Activated T-cell treated with anti-CD3 and anti-CD28 coated beads, Interleukin-2, amount 50 U/mL, for 72 hours (primary cell): ENCODE measurements around the gene FAM168B. TPM values are rescaled to one million over a fixed set of nuclear protein-coding genes. Genes with fewer than 3 reads are reported as not detected.

Source experiments
- ATAC-seq, 2 donors: fragments of 150-1000 bp; cut with Tn5 transposase; replicated peaks in 1 of 2; 2 replicates each; pipeline ENCODE4 v1.10.0; 2021; ENCODE audit warnings: moderate library complexity in 2 of 2, mild to moderate bottlenecking in 1 of 2
- DNase-seq, 2 donors: peaks; one replicate each; pipeline ENCODE4 v3.0.0; 2021 to 2022; ENCODE audit warnings: mixed read lengths in 1 of 2
- H3K27ac Mint-ChIP-seq: one replicate; pipeline ENCODE4 v1.8.0; 2022; ENCODE audit warnings: mild to moderate bottlenecking, moderate library complexity, mixed read lengths
- H3K27me3 Mint-ChIP-seq: one replicate; pipeline ENCODE4 v1.8.0; 2022; ENCODE audit warnings: low read depth, mixed read lengths
- H3K36me3 Mint-ChIP-seq, 2 donors: one replicate each; pipeline ENCODE4 v1.8.0; 2022; ENCODE audit warnings: mixed read lengths in 2 of 2, mild to moderate bottlenecking in 1 of 2; ENCODE audit not compliant: insufficient read depth in 2 of 2
- H3K4me1 Mint-ChIP-seq: one replicate; pipeline ENCODE4 v1.8.0; 2022; ENCODE audit warnings: low read depth, mixed read lengths
- H3K4me3 Mint-ChIP-seq, 2 donors: one replicate each; pipeline ENCODE4 v1.8.0; 2022; ENCODE audit warnings: mild to moderate bottlenecking in 2 of 2, mixed read lengths in 2 of 2, moderate library complexity in 2 of 2
- H3K9me3 Mint-ChIP-seq, 2 donors: one replicate each; pipeline ENCODE4 v1.8.0; 2022; ENCODE audit warnings: mixed read lengths in 2 of 2
- total RNA-seq, 2 donors: library from RNA; stranded (reverse); gene quantifications; one replicate each; pipeline ENCODE4 v1.2.3, GENCODE V29; 2022

FAM168B gene
- total RNA-seq, 2 donors from 2014 or later, result 89.3 to 108 TPM

DNA sequence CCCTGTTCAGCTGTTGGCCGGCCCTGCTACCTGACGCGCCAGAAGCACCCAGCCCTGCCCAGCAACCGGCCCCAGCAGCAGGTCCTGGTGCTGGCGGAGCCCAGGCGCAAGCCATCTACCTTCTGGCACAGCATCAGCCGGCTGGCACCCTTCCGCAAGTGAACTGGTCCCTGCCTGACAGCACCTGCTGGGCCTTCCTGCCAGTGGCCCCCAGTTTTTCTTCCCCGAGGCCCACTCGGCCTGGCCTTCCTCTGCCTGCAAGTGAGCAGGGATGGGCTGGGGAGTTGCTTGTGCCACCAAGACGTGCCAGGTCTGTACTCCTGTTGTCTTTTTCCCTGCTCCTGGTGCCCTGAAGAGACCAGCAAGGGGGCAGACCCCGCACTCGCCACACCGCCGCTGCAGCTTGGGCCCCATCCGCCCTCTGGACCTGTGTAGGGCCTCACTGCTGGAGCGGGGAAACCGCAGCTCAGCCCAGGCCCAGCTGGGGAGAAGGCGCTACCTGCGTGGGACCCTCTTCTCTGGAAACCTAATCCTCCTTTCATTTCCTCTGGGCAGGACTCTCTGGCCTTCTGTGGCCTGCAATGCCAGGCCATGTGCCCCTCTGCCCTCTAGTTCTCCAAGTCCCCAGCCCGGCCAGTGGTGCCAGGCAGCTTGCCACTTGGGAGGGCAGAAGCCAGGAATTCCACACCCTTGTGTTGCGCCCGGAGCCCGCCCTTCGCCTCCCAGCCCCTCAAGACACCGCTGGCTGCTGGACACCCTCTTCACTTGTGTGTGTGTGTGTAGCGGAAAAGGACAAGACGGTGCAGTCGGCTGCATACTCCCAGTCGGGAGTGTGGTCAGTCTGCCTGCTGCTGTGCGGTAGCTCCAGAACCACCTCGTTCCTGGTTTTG lies 47.0 kb downstream of the FAM168B start:
- no peak overlapping the region for H3K27ac Mint-ChIP-seq
- DNase-seq, result no peak
- peaks cover 2 to 3% of the 10 kb centered on the region in 2 donors for H3K36me3 Mint-ChIP-seq
- no peak overlapping the region for H3K4me3 Mint-ChIP-seq
- H3K27me3 Mint-ChIP-seq, result no peaks in the 10 kb centered on the region
- no peaks in the 10 kb centered on the region for H3K9me3 Mint-ChIP-seq
- ATAC-seq, result no peak
- peaks cover 13% of the 10 kb centered on the region for H3K4me1 Mint-ChIP-seq

DNA sequence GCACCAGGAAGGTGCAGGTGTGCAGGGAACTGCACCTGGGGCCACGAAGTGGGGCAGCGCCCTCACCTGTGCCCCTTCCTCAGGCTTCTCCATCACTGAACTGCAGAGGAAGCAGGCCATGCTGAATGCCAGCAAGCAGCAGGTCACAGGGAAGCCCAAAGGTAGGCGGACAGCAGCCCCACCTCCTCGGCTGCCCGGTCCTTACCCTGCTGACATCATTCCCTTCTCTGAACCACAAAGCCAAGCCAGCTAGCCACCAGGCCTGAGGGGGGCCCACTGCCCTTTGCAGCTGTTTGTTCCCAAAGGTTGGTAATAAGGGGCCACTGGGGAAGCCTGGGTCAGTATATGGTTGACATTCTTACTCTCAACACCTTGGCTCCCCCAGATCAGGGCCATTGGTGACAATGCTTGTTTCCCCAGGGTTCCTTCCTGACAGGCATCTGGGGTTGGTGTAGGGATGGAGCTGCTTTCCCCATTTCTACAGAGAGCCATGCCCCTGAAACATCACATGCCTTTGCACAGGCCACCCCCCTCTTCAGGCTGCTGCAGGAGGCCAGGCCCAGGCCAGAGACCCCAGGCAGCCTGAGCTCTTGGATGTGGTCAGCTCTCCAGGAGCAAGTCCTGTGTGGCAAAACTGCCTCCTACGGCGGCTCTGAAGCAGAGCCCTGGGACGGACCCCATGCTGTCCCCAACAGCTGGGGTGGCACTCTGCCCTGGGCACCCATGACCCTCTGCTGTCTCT lies 47.8 kb downstream of the FAM168B start:
- Mint-ChIP-seq H3K4me3 (no peak overlapping the region), H3K4me1 (peaks cover 20% of the 10 kb centered on the region), H3K36me3 (peaks cover 0 to 2% of the 10 kb centered on the region in 2 donors), H3K27me3 (no peaks in the 10 kb centered on the region), H3K9me3 (no peaks in the 10 kb centered on the region), H3K27ac (no peak overlapping the region)
- DNase-seq (no peak), ATAC-seq (no peak)

DNA sequence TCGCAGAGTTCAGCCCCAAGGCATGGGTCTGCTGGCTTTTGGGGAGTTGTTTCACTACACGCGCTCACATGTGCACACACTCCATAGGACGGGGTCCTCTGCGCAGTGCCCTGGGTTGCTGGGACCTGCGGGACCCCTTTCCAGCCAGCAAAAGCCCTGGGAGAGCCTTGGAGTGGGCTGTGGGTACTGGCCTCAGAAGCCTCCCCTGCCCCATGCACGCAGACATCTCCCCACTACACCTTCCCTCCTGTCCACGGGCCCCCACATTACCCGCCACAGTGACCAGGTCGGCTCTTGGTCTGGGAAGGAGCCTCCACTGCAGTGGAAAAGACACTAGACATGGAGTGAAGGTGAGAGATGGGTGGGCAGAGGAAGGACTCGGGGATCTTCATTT lies 48.5 kb downstream of the FAM168B start:
- DNase-seq, result no peak
- H3K27me3 Mint-ChIP-seq, result no peaks in the 10 kb centered on the region
- peaks cover 20% of the 10 kb centered on the region for H3K4me1 Mint-ChIP-seq
- H3K4me3 Mint-ChIP-seq, result no peak overlapping the region
- H3K9me3 Mint-ChIP-seq, result no peaks in the 10 kb centered on the region
- H3K27ac Mint-ChIP-seq, result no peak overlapping the region
- H3K36me3 Mint-ChIP-seq, result peaks cover 0 to 2% of the 10 kb centered on the region in 2 donors
- no peak for ATAC-seq

DNA sequence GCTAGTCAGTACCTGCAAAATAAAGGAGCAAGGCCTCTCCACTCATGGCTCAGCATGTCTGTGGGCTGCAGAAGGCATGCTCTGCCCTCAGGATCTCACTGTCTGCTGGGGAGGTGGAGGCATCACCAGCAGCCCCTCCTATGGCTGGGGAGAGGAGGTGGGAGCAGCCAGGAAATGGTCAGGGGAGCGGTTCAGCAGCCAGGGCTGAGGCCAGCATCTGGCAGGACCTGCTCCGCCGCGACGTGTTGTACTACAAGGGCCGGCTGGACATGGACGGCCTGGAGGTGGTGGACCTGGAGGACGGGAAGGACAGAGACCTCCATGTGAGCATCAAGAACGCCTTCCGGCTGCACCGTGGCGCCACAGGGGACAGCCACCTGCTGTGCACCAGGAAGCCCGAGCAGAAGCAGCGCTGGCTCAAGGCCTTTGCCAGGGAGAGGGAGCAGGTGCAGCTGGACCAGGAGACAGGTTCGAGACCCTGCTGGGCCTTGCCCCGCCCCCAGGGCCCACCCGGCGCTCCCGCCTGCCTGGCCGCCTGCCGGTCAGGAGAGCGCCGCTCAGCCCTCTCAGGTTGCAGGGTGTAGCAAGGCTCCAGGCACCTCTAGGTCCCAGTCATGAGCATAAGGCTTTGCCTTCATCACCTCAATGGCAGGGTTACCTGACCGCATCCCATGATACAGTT lies 49.0 kb downstream of the FAM168B start:
- H3K27ac Mint-ChIP-seq, result no peak overlapping the region
- no peaks in the 10 kb centered on the region for H3K27me3 Mint-ChIP-seq
- peaks cover 0 to 2% of the 10 kb centered on the region in 2 donors for H3K36me3 Mint-ChIP-seq
- no peak for DNase-seq
- H3K4me3 Mint-ChIP-seq, result no peak overlapping the region
- peaks cover 20% of the 10 kb centered on the region for H3K4me1 Mint-ChIP-seq
- H3K9me3 Mint-ChIP-seq, result no peaks in the 10 kb centered on the region
- ATAC-seq, result no peak

DNA sequence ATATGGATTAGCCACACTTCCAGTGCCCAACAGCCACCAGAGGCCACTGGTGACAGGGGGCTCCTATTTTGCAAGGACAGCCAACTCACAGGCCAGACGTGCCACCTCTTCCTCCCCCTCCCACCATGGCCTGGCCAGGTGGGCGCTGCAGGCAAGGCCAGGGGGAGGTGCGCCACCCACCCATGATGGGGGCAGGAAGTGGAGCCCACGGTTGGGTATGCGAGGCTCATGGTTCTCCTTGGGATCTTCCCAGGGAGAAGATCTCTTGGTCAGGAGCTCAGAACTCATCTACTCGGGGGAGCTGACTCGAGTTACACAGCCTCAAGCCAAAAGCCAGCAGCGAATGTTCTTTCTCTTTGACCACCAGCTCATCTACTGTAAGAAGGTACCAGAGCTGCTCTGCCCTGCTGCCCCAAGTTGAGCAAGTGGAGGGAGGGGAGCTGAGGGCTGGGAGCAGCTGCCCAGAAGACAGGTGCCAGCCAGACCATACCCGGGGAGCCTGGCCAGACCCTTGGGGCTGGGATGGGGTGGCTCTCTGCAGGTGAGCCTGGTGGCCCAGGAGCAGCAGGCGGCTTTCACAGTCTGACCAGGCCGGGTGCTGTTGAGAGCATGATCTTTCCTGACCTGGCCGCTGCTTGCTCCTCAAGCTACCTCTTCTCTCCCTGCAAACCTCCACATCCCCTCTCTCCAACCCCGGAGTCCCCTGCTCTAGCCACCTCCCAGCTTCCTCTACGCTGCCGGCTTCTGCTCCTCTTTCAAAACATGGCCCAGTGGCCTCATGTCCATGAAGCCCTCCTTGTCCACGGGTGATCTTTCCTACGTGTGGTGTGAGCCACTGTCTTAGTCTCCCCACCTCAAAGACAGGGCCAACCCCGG lies 49.8 kb downstream of the FAM168B start:
- H3K9me3 Mint-ChIP-seq, result no peaks in the 10 kb centered on the region
- ATAC-seq (no peak), DNase-seq (no peak)
- no peaks in the 10 kb centered on the region for H3K36me3 Mint-ChIP-seq
- no peak overlapping the region for H3K4me3 Mint-ChIP-seq
- H3K4me1 Mint-ChIP-seq, result peaks cover 20% of the 10 kb centered on the region
- no peaks in the 10 kb centered on the region for H3K27me3 Mint-ChIP-seq
- H3K27ac Mint-ChIP-seq, result no peak overlapping the region

DNA sequence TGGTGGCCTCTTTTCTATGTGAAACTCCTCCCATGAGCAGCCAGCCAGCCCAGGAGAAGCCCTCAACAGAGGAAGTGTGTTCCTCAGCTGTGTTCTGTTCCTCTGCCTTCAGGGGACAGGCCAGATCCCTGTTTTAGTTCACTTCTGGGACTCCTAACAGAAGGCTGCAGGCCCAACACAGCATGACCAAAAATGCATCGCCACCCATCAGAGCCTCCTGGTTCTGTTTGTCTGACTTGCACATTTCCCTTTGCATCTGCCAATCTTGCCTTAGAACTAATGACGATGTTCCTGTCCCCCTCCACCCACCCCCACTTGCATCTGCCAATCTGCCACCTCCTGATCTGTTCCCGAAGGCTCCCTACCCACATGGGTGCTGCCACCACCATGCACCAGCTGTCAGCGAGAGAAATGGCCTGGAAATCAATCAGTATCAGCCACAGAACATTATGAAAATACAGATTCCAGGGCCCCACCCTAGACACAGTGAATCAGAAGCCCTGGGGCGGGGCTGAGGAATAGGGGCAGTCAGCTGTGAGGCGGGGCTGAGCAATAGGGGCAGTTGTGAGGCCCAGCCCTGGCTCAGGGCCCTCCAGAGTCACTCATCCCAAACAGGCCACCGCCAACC lies 51.0 kb downstream of the FAM168B start:
- Mint-ChIP-seq H3K36me3 (no peaks in the 10 kb centered on the region), H3K4me1 (peaks cover 20% of the 10 kb centered on the region), H3K27me3 (no peaks in the 10 kb centered on the region), H3K4me3 (no peak overlapping the region), H3K9me3 (no peaks in the 10 kb centered on the region), H3K27ac (no peak overlapping the region)
- DNase-seq (no peak), ATAC-seq (no peak)

DNA sequence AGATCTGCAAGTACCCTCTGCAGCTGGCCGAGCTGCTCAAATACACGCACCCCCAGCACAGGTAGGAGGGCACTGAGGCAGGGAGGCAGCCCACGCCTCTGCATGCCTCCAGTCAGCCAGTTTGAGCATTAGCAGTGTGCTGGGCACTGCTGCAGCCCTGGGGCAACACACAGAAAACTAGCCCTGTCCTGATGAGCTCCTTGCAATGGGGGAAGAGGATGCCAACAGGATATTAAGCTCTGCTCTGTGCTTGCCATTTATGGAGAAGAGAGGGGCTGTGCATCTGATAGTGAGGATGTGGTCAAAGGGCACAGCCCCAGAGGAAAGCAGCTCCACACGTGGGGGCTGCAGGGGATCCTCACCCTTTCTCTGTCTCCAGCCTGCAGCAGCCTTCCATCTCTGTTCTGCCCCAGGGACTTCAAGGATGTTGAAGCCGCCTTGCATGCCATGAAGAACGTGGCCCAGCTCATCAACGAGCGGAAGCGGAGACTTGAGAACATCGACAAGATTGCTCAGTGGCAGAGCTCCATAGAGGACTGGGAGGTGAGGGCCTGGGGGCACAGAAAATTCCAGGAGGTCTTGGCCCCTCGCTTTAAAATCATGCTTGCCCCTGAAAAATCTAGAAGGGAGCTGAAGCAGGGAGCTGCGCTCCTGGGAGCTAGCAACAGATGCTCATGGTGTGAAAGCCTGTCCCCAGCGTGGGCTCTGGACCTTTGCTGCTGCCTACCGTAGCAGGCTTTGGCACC lies 51.7 kb downstream of the FAM168B start:
- Mint-ChIP-seq H3K4me3 (peak overlapping the region; percentile 64 to 67), H3K9me3 (no peaks in the 10 kb centered on the region), H3K27ac (no peak overlapping the region), H3K27me3 (no peaks in the 10 kb centered on the region), H3K4me1 (peaks cover 20% of the 10 kb centered on the region), H3K36me3 (no peaks in the 10 kb centered on the region)
- ATAC-seq (no peak), DNase-seq (no peak)

DNA sequence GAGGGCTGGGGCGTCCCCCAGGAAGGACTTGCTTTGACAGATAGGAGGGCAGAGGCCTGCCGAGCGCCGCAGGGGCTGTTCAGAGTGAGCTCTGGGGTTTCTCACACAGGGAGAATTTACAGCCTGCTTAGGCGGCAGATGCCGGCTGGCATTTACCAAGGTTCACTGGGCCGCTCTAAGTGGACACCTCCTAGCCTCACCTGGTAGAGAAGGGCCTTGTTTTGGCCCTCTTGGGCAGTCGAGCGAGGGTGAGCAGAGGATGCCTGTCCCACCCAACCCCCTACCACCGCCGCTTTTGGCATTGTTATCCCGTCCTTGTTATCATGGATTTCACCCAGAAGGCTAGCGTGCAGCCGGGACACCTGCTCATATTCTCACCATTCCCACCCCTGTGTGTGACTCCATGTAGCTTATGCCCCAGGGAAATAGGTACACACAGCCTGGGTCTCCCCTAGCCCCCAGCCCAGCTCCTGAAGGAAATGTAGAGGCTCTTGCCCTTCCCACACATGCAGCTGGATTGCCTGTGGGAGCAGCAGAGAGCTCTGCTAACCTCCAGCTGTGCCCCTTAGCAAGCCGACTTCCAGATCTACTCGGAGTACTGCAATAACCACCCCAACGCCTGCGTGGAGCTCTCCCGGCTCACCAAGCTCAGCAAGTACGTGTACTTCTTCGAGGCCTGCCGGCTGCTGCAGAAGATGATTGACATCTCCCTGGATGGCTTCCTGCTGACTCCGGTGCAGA lies 52.4 kb downstream of the FAM168B start:
- ATAC-seq (peak in 1 of 2 donors; percentile 11), DNase-seq (no peak)
- Mint-ChIP-seq H3K4me1 (peaks cover 20% of the 10 kb centered on the region), H3K27me3 (no peaks in the 10 kb centered on the region), H3K4me3 (peak overlapping the region; percentile 65 to 67), H3K9me3 (no peaks in the 10 kb centered on the region), H3K36me3 (no peaks in the 10 kb centered on the region), H3K27ac (no peak overlapping the region)

DNA sequence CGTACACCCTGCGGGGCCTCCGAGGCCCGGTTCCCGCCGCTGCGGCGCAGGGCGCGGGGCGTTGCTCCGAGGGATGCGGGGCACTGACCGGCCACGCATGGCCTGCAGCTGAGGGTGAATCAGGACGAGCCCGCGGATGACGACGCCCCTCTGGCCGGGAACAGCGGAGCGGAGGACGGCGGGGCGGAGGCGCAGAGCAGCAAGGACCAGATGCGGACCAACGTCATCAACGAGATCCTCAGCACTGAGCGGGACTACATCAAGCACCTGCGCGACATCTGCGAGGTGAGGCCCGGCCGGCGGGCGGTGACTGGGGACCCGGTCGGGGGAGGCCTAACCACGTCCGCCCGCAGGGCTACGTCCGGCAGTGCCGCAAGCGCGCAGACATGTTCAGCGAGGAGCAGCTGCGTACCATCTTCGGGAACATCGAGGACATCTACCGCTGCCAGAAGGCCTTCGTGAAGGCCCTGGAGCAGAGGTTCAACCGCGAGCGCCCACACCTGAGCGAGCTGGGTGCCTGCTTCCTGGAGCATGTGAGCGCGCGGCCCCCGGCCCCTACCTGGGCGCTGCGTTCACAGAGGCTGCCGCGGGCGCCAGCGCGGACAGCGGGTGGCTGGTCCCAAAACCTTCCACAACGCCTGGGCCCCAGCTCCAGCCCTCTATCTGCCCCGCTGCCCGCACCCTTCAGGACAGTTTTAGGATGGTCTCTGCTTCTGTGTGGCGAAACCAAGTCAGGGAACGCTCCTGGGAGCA lies 53.2 kb downstream of the FAM168B start:
- H3K27ac Mint-ChIP-seq, result no peak overlapping the region

DNA sequence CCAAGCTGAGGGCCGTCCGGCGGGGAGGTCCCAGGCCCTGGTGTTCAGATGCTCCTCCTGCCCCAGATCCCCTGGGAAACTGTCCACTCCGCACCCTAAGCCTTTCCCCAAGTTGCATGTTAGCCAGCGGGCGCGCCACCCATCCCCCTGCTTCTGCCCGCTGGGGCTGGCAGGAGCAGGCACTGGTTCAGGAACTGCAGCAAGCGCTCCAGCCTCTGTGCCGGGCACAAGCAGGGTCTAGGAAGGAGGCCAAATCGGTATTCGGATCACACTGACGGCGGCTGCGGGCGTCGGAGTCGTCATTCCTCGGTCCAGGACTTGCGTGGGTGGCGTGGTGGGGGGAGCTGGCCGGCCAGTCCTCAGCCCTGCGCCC lies 53.7 kb downstream of the FAM168B start:
- DNase-seq, result no peak
- Mint-ChIP-seq H3K9me3 (no peaks in the 10 kb centered on the region), H3K4me1 (peaks cover 20% of the 10 kb centered on the region), H3K27ac (no peak overlapping the region), H3K36me3 (no peaks in the 10 kb centered on the region), H3K4me3 (peak overlapping the region in 1 of 2 donors; percentile 65), H3K27me3 (no peaks in the 10 kb centered on the region)
- ATAC-seq, result no peak

More for the DNA sequence above, 53.2 kb downstream of the FAM168B start:
- peak overlapping the region; percentile 64 to 65 for H3K4me3 Mint-ChIP-seq
- ATAC-seq (peak; percentile 63 to 67), DNase-seq (peak; percentile 51 to 53)
- H3K27me3 Mint-ChIP-seq, result no peaks in the 10 kb centered on the region
- no peaks in the 10 kb centered on the region for H3K9me3 Mint-ChIP-seq
- H3K4me1 Mint-ChIP-seq, result peaks cover 20% of the 10 kb centered on the region
- H3K36me3 Mint-ChIP-seq, result no peaks in the 10 kb centered on the region

DNA sequence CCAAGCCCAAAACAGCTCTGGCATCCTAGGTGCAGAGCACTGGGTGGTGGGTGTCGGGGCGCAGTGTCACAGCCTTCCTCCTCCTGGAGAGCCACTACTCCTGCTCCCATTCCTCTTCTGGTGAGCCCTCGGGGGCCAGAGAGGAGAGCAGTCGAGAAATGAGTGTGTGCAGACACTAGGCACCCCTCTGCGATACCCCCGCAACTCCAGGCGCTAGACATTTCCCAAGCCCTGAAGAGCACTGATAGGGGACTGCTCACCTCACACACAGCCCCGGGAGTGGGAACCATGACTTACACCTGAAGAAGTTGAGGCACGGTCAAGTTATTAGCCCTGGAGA lies 54.2 kb downstream of the FAM168B start:
- peak overlapping the region in 1 of 2 donors; percentile 65 for H3K4me3 Mint-ChIP-seq
- H3K27me3 Mint-ChIP-seq, result peaks cover 3% of the 10 kb centered on the region
- no peak overlapping the region for H3K27ac Mint-ChIP-seq
- peaks cover 23% of the 10 kb centered on the region for H3K4me1 Mint-ChIP-seq
- no peaks in the 10 kb centered on the region for H3K36me3 Mint-ChIP-seq
- no peaks in the 10 kb centered on the region for H3K9me3 Mint-ChIP-seq
- ATAC-seq, result no peak
- DNase-seq, result no peak
